ENCODE data around the gene DYNLT5. TPM values are rescaled to one million over a fixed set of nuclear protein-coding genes. Genes with fewer than 3 reads are reported as not detected.

Gene DYNLT5
- total and polyA plus RNA-seq, 4 donors, result 0.23 to 10.3 (median 3.3) TPM; not detected in 1

DNA sequence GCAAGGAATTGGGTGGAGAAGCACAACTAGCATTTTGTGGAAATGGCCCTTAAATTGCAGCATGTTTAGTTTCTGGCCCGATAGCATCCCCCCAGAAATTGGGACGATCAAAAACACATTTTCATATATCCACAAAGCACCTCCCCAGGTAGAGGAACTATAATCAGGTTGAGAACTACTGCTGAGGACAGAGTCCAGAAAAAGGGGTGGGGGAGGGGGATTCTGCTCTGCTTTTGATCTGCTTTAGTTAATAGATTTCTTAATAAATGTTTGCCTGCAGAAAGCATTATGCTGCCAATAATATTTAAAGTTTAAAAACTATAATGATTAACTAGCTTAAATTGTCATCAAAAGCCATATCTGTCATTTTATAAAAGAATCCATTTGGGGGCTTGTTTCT is 14.4 kb upstream of the DYNLT5 start:
- intact Hi-C loops (cut with DNase I), result no loop called here

DNA sequence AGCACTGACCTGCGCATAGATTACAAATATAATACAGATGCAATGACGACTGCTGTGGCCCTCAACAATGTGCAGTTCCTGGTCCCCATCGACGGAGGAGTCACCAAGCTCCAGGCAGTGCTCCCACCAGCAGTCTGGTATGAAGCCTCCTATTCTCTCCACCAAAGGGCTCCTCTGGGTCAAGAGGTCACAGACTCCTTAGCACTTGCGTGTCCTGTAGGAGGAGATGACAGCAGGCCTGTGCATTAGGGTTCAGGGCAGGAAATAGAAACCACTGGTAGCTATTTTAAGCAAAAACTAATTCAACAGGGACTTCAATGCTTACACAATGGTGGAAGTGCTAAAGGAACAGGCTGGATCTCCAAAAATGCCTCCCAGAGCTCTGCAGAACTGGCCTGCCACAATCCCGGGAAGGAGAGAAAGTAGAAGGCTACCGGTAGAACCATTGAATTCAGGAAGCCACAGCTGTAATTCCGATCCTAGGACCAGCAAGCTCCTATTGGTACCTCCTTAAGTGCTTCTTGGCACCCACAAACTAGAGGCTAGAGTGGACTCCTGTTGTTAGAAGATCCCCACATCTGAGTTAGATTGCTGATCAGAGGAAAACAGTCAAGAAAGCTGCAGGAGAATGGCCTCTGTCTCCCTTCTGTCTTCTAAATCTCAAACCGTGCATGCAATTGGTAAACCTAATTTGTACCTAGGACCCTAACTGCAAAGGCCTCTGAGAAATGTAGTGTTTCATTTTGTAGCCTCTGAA is 12.7 kb upstream of the DYNLT5 start:
- H3K9me3 ChIP-seq (ENCODE audit: control insufficient read depth, low read length), result no peaks in the 10 kb centered on the region
- no peak for ATAC-seq (ENCODE audit: low FRiP score)
- intact Hi-C loops (cut with DNase I), result no loop called here
- H3K27me3 ChIP-seq (ENCODE audit: control insufficient read depth in 1 of 2, insufficient read depth in 2 of 2, low read length in 1 of 2), result no peaks in the 10 kb centered on the region
- 64 to 76% methylated on average over 9 of the region's 9 CpGs for WGBS, 2 donors
- peaks cover 0 to 4% of the 10 kb centered on the region in 2 donors for H3K36me3 ChIP-seq (ENCODE audit: control insufficient read depth in 1 of 2, insufficient read depth in 2 of 2, low read length in 1 of 2)
- H3K4me3 ChIP-seq (ENCODE audit: low read length in 2 of 2), result no peak overlapping the region
- peak in 1 of 2 donors; percentile 26 for DNase-seq
- H3K27ac ChIP-seq (ENCODE audit: low read depth in 1 of 2, low read length in 2 of 2), result no peak overlapping the region
- no peaks in the 10 kb centered on the region for H3K4me1 ChIP-seq (ENCODE audit: control insufficient read depth in 1 of 2, insufficient read depth in 2 of 2, low read length in 2 of 2)

More for the DNA sequence above, 14.4 kb upstream of the DYNLT5 start:
- Histone ChIP-seq H3K27me3 (ENCODE audit: control insufficient read depth in 1 of 2, insufficient read depth in 2 of 2, low read length in 1 of 2) (no peaks in the 10 kb centered on the region), H3K27ac (ENCODE audit: low read depth in 1 of 2, low read length in 2 of 2) (no peak overlapping the region), H3K4me1 (ENCODE audit: control insufficient read depth in 1 of 2, insufficient read depth in 2 of 2, low read length in 2 of 2) (no peaks in the 10 kb centered on the region), H3K4me3 (ENCODE audit: low read length in 2 of 2) (no peak overlapping the region), H3K36me3 (ENCODE audit: control insufficient read depth in 1 of 2, insufficient read depth in 2 of 2, low read length in 1 of 2) (peaks cover 0 to 4% of the 10 kb centered on the region in 2 donors), H3K9me3 (ENCODE audit: control insufficient read depth, low read length) (no peaks in the 10 kb centered on the region)
- DNase-seq (no peak), ATAC-seq (ENCODE audit: low FRiP score) (no peak)
- 88 to 93% methylated on average over 2 of the region's 2 CpGs for WGBS, 2 donors

DNA sequence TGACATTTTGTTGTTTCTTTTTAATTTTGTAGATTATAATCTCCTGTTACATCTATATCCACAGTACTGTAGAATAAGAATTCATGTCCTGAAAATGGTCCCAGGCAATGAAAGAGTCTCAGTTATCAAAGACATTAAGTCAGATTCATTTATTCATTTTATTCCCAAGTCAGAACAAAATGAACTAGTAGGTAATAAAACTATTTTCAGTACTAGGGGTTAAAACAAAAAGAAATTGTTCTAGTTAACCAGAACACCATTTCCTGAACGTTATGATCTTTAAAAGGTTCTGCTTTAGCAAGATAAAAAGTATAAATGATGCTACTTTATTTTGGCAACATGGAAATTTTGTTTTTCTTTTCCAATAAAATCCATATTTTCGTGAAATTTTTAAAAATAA is 6.8 kb upstream of the DYNLT5 start:
- Histone ChIP-seq H3K36me3 (ENCODE audit: control insufficient read depth in 1 of 2, insufficient read depth in 2 of 2, low read length in 1 of 2) (peaks cover 0 to 2% of the 10 kb centered on the region in 2 donors), H3K27ac (ENCODE audit: low read depth in 1 of 2, low read length in 2 of 2) (no peak overlapping the region), H3K9me3 (ENCODE audit: control insufficient read depth, low read length) (no peaks in the 10 kb centered on the region), H3K27me3 (ENCODE audit: control insufficient read depth in 1 of 2, insufficient read depth in 2 of 2, low read length in 1 of 2) (no peaks in the 10 kb centered on the region), H3K4me1 (ENCODE audit: control insufficient read depth in 1 of 2, insufficient read depth in 2 of 2, low read length in 2 of 2) (no peaks in the 10 kb centered on the region), H3K4me3 (ENCODE audit: low read length in 2 of 2) (no peak overlapping the region)
- ATAC-seq (ENCODE audit: low FRiP score) (no peak), DNase-seq (no peak)
- 82 to 87% methylated on average over 2 of the region's 2 CpGs for WGBS, 2 donors
- intact Hi-C loops (cut with DNase I), result no loop called here

DNA sequence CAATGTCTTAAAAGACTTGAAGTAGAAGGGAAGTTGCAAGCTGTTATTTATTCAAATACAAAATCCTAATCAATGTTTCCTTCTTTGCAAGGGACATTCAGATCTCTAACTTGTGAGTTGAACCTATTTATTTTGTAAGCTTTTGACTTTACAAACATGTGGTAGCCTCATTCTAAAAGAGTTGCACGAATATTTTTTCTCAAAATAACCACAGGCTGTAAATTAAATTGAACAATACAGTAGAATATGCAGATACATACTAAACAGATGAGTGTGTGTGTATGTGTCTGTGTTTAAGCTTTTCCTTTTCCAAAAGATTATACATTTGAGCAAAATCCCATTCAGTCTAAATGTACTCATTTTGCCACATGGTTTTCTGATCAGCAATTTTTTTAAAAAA is 4.8 kb upstream of the DYNLT5 start:
- DNase-seq, result no peak
- no peak overlapping the region for H3K27ac ChIP-seq (ENCODE audit: low read depth in 1 of 2, low read length in 2 of 2)
- no peaks in the 10 kb centered on the region for H3K4me1 ChIP-seq (ENCODE audit: control insufficient read depth in 1 of 2, insufficient read depth in 2 of 2, low read length in 2 of 2)
- WGBS, 2 donors, result 29% methylated on average over 1 of the region's 1 CpG
- no peak for ATAC-seq (ENCODE audit: low FRiP score)
- H3K4me3 ChIP-seq (ENCODE audit: low read length in 2 of 2), result no peak overlapping the region
- no peaks in the 10 kb centered on the region for H3K9me3 ChIP-seq (ENCODE audit: control insufficient read depth, low read length)
- intact Hi-C loops (cut with DNase I), result no loop called here
- peaks cover 0 to 2% of the 10 kb centered on the region in 2 donors for H3K36me3 ChIP-seq (ENCODE audit: control insufficient read depth in 1 of 2, insufficient read depth in 2 of 2, low read length in 1 of 2)
- no peaks in the 10 kb centered on the region for H3K27me3 ChIP-seq (ENCODE audit: control insufficient read depth in 1 of 2, insufficient read depth in 2 of 2, low read length in 1 of 2)

DNA sequence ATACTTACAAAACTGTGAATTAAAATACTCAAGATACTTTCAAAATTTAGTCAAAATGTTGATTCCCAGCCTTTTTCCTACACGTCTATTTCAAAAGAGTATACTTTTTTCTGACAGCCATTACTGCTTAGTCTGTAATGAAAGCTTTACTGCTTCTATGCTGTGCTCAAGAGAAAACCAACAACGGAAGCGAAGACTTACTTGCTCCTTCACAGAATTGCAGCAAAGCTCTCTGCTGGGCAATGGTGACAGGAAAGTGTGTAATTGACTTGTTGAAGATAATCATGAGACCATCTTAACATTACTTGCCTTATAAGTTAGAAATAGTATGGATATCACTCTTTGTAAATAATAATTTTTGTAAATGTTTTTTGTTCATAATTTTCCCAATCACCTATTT is 1.7 kb upstream of the DYNLT5 start:
- Histone ChIP-seq H3K27me3 (ENCODE audit: control insufficient read depth in 1 of 2, insufficient read depth in 2 of 2, low read length in 1 of 2) (no peaks in the 10 kb centered on the region), H3K4me1 (ENCODE audit: control insufficient read depth in 1 of 2, insufficient read depth in 2 of 2, low read length in 2 of 2) (no peaks in the 10 kb centered on the region), H3K4me3 (ENCODE audit: low read length in 2 of 2) (no peak overlapping the region), H3K9me3 (ENCODE audit: control insufficient read depth, low read length) (no peaks in the 10 kb centered on the region), H3K27ac (ENCODE audit: low read depth in 1 of 2, low read length in 2 of 2) (no peak overlapping the region), H3K36me3 (ENCODE audit: control insufficient read depth in 1 of 2, insufficient read depth in 2 of 2, low read length in 1 of 2) (peaks cover 0 to 2% of the 10 kb centered on the region in 2 donors)
- WGBS, 2 donors, result 54 to 63% methylated on average over 3 of the region's 3 CpGs
- ATAC-seq (ENCODE audit: low FRiP score) (no peak), DNase-seq (no peak)
- intact Hi-C loops (cut with DNase I), result no loop called here

DNA sequence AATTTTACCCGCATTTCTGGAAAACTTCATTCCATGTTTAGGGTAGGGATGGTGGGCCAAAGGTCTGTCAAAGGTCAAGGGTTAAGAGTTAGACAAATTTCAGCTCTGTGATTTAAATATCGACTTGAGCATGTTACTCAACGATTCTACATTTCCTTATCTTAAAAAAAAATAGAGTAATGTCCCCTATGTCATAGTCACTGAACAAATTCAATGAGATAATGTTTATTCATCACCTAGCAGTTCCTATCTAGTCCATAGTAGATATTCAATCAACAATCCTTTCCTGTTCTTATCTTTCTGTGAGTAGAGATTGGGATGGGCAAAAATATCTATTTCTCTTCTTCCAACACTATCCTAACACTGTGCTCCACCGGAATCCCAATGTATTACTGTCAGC is 1.1 kb upstream of the DYNLT5 start:
- no peak for ATAC-seq (ENCODE audit: low FRiP score)

DNA sequence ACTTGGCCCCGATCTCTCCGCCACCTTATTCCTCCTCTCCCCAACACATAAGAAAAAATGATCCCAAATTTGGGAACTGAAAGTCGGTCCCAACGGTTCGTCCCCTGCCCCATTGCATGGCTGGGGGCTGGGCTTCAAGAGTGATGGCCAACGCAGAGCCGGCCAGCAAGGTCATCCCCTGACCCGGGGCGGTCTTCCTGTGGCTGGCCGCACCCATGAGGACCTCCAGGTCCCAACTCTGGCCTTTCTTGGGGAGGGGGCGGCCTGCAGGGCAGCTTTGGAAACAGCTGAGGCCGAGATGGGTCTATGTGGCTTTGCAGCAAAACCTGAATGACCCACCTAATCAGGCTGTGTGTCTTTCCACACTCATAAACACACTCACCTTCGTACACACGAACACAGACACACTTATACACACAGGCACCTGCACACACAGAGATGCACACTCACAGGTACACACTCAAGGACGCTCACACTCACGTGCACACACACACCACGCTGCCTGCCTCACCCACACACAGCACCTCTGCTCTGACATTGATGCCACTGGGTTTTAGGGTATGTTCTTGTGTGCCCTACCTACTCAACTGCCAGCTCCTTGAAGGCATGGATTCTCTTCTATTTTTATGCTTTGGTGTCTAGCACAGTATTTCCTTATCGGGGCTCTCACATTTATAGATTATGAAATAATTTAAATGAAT is 562 bp downstream of the DYNLT5 start:
- 42 to 46% methylated on average over 18 of the region's 18 CpGs for WGBS, 2 donors
- peak in 1 of 2 donors; percentile 48 for DNase-seq
- Histone ChIP-seq H3K27ac (ENCODE audit: low read depth in 1 of 2, low read length in 2 of 2) (no peak overlapping the region), H3K36me3 (ENCODE audit: control insufficient read depth in 1 of 2, insufficient read depth in 2 of 2, low read length in 1 of 2) (no peaks in the 10 kb centered on the region), H3K4me3 (ENCODE audit: low read length in 2 of 2) (peak overlapping the region in 1 of 2 donors; percentile 21), H3K9me3 (ENCODE audit: control insufficient read depth, low read length) (no peaks in the 10 kb centered on the region), H3K4me1 (ENCODE audit: control insufficient read depth in 1 of 2, insufficient read depth in 2 of 2, low read length in 2 of 2) (no peaks in the 10 kb centered on the region), H3K27me3 (ENCODE audit: control insufficient read depth in 1 of 2, insufficient read depth in 2 of 2, low read length in 1 of 2) (no peaks in the 10 kb centered on the region)
- intact Hi-C loops (cut with DNase I), result no loop called here
- ATAC-seq (ENCODE audit: low FRiP score), result peak; percentile 25

More for the DNA sequence above, 1.1 kb upstream of the DYNLT5 start:
- intact Hi-C loops (cut with DNase I), result no loop called here
- DNase-seq, result no peak
- WGBS, 2 donors, result 74 to 78% methylated on average over 4 of the region's 4 CpGs
- Histone ChIP-seq H3K36me3 (ENCODE audit: control insufficient read depth in 1 of 2, insufficient read depth in 2 of 2, low read length in 1 of 2) (peaks cover 0 to under 1% of the 10 kb centered on the region in 2 donors), H3K27ac (ENCODE audit: low read depth in 1 of 2, low read length in 2 of 2) (no peak overlapping the region), H3K4me1 (ENCODE audit: control insufficient read depth in 1 of 2, insufficient read depth in 2 of 2, low read length in 2 of 2) (no peaks in the 10 kb centered on the region), H3K27me3 (ENCODE audit: control insufficient read depth in 1 of 2, insufficient read depth in 2 of 2, low read length in 1 of 2) (no peaks in the 10 kb centered on the region), H3K9me3 (ENCODE audit: control insufficient read depth, low read length) (no peaks in the 10 kb centered on the region), H3K4me3 (ENCODE audit: low read length in 2 of 2) (no peak overlapping the region)

DNA sequence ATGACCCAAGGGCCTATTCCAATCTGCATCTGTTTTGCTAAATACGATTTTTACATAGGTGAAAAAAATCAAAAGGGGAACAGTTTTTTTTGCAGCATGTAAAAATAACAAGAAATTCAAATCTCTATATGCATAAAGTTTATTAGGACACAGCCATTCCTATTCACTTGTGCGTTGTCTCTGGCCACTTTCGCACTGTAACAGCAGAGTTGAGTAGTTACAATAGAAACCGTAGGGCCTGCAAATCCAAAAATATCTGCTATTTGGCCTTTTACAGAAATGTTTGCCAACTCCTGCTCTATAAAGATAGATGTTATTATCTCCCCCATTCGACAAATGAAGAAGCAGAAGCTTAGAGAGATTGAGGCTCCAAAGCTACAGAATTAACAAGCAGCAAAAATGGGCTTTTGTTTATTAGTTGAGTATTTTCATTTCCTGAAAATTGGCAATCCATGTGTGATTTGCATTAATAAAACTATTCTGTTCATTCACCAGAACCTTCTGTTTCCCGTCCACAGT is 5.5 kb downstream of the DYNLT5 start:
- H3K27ac ChIP-seq (ENCODE audit: low read depth in 1 of 2, low read length in 2 of 2), result no peak overlapping the region
- H3K4me1 ChIP-seq (ENCODE audit: control insufficient read depth in 1 of 2, insufficient read depth in 2 of 2, low read length in 2 of 2), result no peaks in the 10 kb centered on the region
- no peak overlapping the region for H3K4me3 ChIP-seq (ENCODE audit: low read length in 2 of 2)
- 84 to 89% methylated on average over 6 of the region's 6 CpGs for WGBS, 2 donors
- DNase-seq (no peak), ATAC-seq (ENCODE audit: low FRiP score) (no peak)
- intact Hi-C loops (cut with DNase I), result no loop called here
- H3K9me3 ChIP-seq (ENCODE audit: control insufficient read depth, low read length), result no peaks in the 10 kb centered on the region
- no peaks in the 10 kb centered on the region for H3K36me3 ChIP-seq (ENCODE audit: control insufficient read depth in 1 of 2, insufficient read depth in 2 of 2, low read length in 1 of 2)
- no peaks in the 10 kb centered on the region for H3K27me3 ChIP-seq (ENCODE audit: control insufficient read depth in 1 of 2, insufficient read depth in 2 of 2, low read length in 1 of 2)
